Upper lobe of left lung (tissue), 4 donors: ENCODE data around the gene SMIM20.

ENCODE experiments used
- EP300 ChIP-seq, 4 donors: sonication (generic); formaldehyde crosslinking; IDR thresholded peaks; one replicate each; pipeline ENCODE4 v1.5.1; 2017; ENCODE audit warnings: antibody characterized with exemption in 4 of 4, control low read depth in 2 of 4
- POLR2AphosphoS5 ChIP-seq, 2 donors: sonication (generic); formaldehyde crosslinking; IDR thresholded peaks; one replicate each; pipeline ENCODE4 v1.5.1; 2017; ENCODE audit warnings: antibody characterized with exemption in 2 of 2
- TF ChIP-seq, protein P1 (sequence below), 6 experiments: fragments of 450-650 bp in 4 of 6; fragments of 200-600 bp in 2 of 6; sonication (generic) in 2 of 6; IDR thresholded peaks; one replicate each; pipeline ENCODE4 v1.5.1; 2016 to 2019; ENCODE audit warnings: antibody characterized with exemption in 6 of 6

DNA sequence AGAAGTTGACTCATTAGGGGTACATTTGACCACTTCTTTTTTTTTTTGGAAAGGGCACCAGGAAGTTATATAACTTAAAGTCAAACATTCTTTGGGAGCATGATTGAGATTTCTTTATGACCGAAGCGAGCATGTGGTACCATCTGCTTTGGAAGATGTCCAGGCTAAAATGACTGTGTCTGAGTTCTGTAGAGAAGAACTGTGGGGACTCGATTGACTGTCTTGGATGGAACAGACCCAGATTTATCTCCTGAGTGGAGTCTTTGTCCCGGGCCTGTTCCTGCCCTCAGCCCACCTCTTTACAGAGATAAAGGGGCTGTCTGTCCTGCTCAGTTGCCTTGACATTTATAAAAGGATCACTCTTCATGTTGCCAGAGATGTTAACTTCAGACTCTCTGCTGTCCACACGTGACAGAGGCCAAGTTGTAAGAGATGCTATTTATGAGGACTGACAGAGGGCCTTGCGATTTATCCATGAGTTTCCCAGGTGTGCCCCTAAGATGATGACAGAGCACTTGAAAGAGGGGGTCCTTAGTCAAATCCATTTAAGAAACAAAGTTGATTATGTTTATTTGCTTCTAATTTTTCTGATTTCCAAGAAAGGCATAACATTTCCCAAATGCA, 16.8 kb downstream of the SMIM20 start:
- TF ChIP-seq, protein P1, sequence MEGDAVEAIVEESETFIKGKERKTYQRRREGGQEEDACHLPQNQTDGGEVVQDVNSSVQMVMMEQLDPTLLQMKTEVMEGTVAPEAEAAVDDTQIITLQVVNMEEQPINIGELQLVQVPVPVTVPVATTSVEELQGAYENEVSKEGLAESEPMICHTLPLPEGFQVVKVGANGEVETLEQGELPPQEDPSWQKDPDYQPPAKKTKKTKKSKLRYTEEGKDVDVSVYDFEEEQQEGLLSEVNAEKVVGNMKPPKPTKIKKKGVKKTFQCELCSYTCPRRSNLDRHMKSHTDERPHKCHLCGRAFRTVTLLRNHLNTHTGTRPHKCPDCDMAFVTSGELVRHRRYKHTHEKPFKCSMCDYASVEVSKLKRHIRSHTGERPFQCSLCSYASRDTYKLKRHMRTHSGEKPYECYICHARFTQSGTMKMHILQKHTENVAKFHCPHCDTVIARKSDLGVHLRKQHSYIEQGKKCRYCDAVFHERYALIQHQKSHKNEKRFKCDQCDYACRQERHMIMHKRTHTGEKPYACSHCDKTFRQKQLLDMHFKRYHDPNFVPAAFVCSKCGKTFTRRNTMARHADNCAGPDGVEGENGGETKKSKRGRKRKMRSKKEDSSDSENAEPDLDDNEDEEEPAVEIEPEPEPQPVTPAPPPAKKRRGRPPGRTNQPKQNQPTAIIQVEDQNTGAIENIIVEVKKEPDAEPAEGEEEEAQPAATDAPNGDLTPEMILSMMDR (IDR thresholded peaks at IDR 0.05) = no peak
- no peak for TF ChIP-seq EP300 (IDR thresholded peaks at IDR 0.05)
- TF ChIP-seq POLR2AphosphoS5 (IDR thresholded peaks at IDR 0.05) = no peak
